ENCODE measurements around the gene S100A2. TPM values are rescaled to one million over a fixed set of nuclear protein-coding genes. Genes with fewer than 3 reads are reported as not detected.

The S100A2 gene
- total RNA-seq, 1 donor from 2014 or later, result 15.4 TPM

GRCh38 chr1:153513023-153513422 lies 52.6 kb downstream of the S100A2 start:
- peak; percentile 25 for TF ChIP-seq CTCF (IDR thresholded peaks at IDR 0.05)
- peaks cover 26% of the 10 kb centered on the region for H3K4me1 Mint-ChIP-seq (ENCODE audit: low read depth)
- DNase-seq (ENCODE audit: low spot score), result no peak
- no peaks in the 10 kb centered on the region for H3K9me3 Mint-ChIP-seq (ENCODE audit: low read depth)
- no peaks in the 10 kb centered on the region for H3K27me3 Mint-ChIP-seq (ENCODE audit: low read depth)
- no peak overlapping the region for H3K27ac Mint-ChIP-seq (ENCODE audit: unreplicated experiment)
- H3K4me3 Mint-ChIP-seq (ENCODE audit: unreplicated experiment), result no peak overlapping the region
- H3K36me3 Mint-ChIP-seq (ENCODE audit: low read depth), result no peaks in the 10 kb centered on the region

Other genes with a start within 250 kb of the S100A2 start
- not detected in 3 replicates for gene PGLYRP4, start 217.0 kb downstream of the S100A2 start, total RNA-seq
- not detected in 3 replicates for gene S100A9, start 208.0 kb downstream of the S100A2 start, total RNA-seq
- gene S100A12, start 190.2 kb downstream of the S100A2 start, total RNA-seq, result not detected in 3 replicates
- not detected in 3 replicates for gene S100A8, start 174.8 kb downstream of the S100A2 start, total RNA-seq
- not detected in 3 replicates for gene S100A7A, start 149.3 kb downstream of the S100A2 start, total RNA-seq
- gene S100A7, start 105.2 kb downstream of the S100A2 start, total RNA-seq, result not detected in 3 replicates
- 1.4 to 12.1 TPM (median 10.9 TPM) in 3 replicates for gene S100A6, start 29.9 kb downstream of the S100A2 start, total RNA-seq
- 0.47 to 0.94 TPM in 2 of 3 replicates, not detected in the other for gene S100A5, start 24.9 kb downstream of the S100A2 start, total RNA-seq
- 331 to 404 TPM (median 388 TPM) in 3 replicates for gene S100A4, start 20.0 kb downstream of the S100A2 start, total RNA-seq
- gene S100A3, start 16.6 kb downstream of the S100A2 start, total RNA-seq, result 6.5 to 10.8 TPM (median 8.7 TPM) in 3 replicates
- gene S100A16, start 47.3 kb upstream of the S100A2 start, total RNA-seq, result 111 to 122 TPM (median 115 TPM) in 3 replicates
- gene S100A14, start 50.5 kb upstream of the S100A2 start, total RNA-seq, result not detected in 3 replicates
- 98.2 to 113 TPM (median 98.4 TPM) in 3 replicates for gene S100A13, start 61.7 kb upstream of the S100A2 start, total RNA-seq
- gene S100A1, start 62.6 kb upstream of the S100A2 start, total RNA-seq, result 1.2 to 1.5 TPM (median 1.3 TPM) in 3 replicates
- gene CHTOP, start 68.2 kb upstream of the S100A2 start, total RNA-seq, result 44.4 to 56.9 TPM (median 47.9 TPM) in 3 replicates
- 31.1 to 41.8 TPM (median 35.9 TPM) in 3 replicates for gene SNAPIN, start 92.9 kb upstream of the S100A2 start, total RNA-seq
- 120 to 164 TPM (median 122 TPM) in 3 replicates for gene ILF2, start 105.1 kb upstream of the S100A2 start, total RNA-seq
- 0.21 to 0.27 TPM in 2 of 3 replicates, not detected in the other for gene NPR1, start 112.8 kb upstream of the S100A2 start, total RNA-seq
- gene INTS3, start 162.2 kb upstream of the S100A2 start, total RNA-seq, result 48.6 to 61.0 TPM (median 49.1 TPM) in 3 replicates
- 10.6 to 16.6 TPM (median 11.6 TPM) in 3 replicates for gene SLC27A3, start 209.6 kb upstream of the S100A2 start, total RNA-seq